SKM-1 treated with dmso at 0.1 percent for 144 hours (cell line): ENCODE measurements around the gene GRHL3.

ENCODE experiments used
- DNase-seq: peaks from one replicate; lab custom pipeline; 2025; ENCODE audit not compliant: unreplicated experiment; lab: John Stamatoyannopoulos, UW

GRHL3 gene

GRCh38 chr1:24340770-24341169, 21.6 kb downstream of the GRHL3 start:
- no peak for DNase-seq

GRCh38 chr1:24341260-24341659, 22.1 kb downstream of the GRHL3 start:
- DNase-seq: no peak

- DNase-seq: no peak
Observed at GRCh38 chr1:24343412-24344089, 24.4 kb downstream of the GRHL3 start.

- DNase-seq: no peak
Observed at GRCh38 chr1:24344090-24344742, 25.1 kb downstream of the GRHL3 start.

GRCh38 chr1:24345334-24345733, 26.2 kb downstream of the GRHL3 start:
- no peak for DNase-seq

- DNase-seq: no peak
Observed at GRCh38 chr1:24347159-24347934, 28.2 kb downstream of the GRHL3 start.

GRCh38 chr1:24348196-24348595, 29.0 kb downstream of the GRHL3 start:
- no peak for DNase-seq

- no peak for DNase-seq
Observed at GRCh38 chr1:24349891-24350290, 30.7 kb downstream of the GRHL3 start.

GRCh38 chr1:24351247-24351646, 32.1 kb downstream of the GRHL3 start:
- DNase-seq: no peak

- DNase-seq: no peak
Observed at GRCh38 chr1:24351918-24352627, 32.9 kb downstream of the GRHL3 start.

- no peak for DNase-seq
Observed at GRCh38 chr1:24353292-24353891, 34.2 kb downstream of the GRHL3 start.

- DNase-seq: no peak
Observed at GRCh38 chr1:24355466-24355865, 36.3 kb downstream of the GRHL3 start.

GRCh38 chr1:24357038-24357437, 37.9 kb downstream of the GRHL3 start:
- no peak for DNase-seq

- no peak for DNase-seq
Observed at GRCh38 chr1:24360681-24361080, 41.5 kb downstream of the GRHL3 start.

GRCh38 chr1:24361811-24362210, 42.7 kb downstream of the GRHL3 start:
- no peak for DNase-seq

GRCh38 chr1:24362396-24362795, 43.2 kb downstream of the GRHL3 start:
- no peak for DNase-seq

GRCh38 chr1:24362982-24363614, 43.9 kb downstream of the GRHL3 start:
- no peak for DNase-seq

- DNase-seq: no peak
Observed at GRCh38 chr1:24363994-24364393, 44.8 kb downstream of the GRHL3 start.

GRCh38 chr1:24364605-24364974, 45.4 kb downstream of the GRHL3 start:
- DNase-seq: no peak

GRCh38 chr1:24364975-24365678, 46.0 kb downstream of the GRHL3 start:
- peak; percentile 48 for DNase-seq
